Activated CD8-positive, alpha-beta T cell treated with anti-CD3 and anti-CD28 coated beads for 36 hours (primary cell): Measurements from ENCODE around the gene KCNN2. TPM values are rescaled to one million over a fixed set of nuclear protein-coding genes. Genes with fewer than 3 reads are reported as not detected.

Experiments
- ATAC-seq: fragments of 200-7000 bp; cut with Tn5 transposase; one replicate; pipeline ENCODE4 v1.10.0; 2021; ENCODE audit warnings: mild to moderate bottlenecking, moderate library complexity
- CTCF ChIA-PET: fragments of 350-600 bp; sonication (Branson Sonifier 250); formaldehyde crosslinking; loops from one replicate; lab custom pipeline; 2021; ENCODE audit warnings: antibody characterized with exemption; lab: Charles Lee
- POLR2A ChIA-PET: fragments of 350-600 bp; sonication (Branson Sonifier 250); formaldehyde crosslinking; loops from one replicate; lab custom pipeline; 2021; ENCODE audit warnings: antibody characterized with exemption; lab: Charles Lee
- DNase-seq: peaks from one replicate; pipeline ENCODE4 v3.0.0-alpha.2; 2020
- H3K27ac Mint-ChIP-seq: one replicate; pipeline ENCODE4 v1.8.0; 2021; ENCODE audit warnings: mild to moderate bottlenecking, mixed read lengths
- H3K27me3 Mint-ChIP-seq: one replicate; pipeline ENCODE4 v1.8.0; 2021; ENCODE audit warnings: mixed read lengths
- H3K36me3 Mint-ChIP-seq: one replicate; pipeline ENCODE4 v1.8.0; 2021; ENCODE audit warnings: low read depth, mixed read lengths
- H3K4me1 Mint-ChIP-seq: one replicate; pipeline ENCODE4 v1.8.0; 2021; ENCODE audit warnings: low read depth, mixed read lengths
- H3K4me3 Mint-ChIP-seq: one replicate; pipeline ENCODE4 v1.8.0; 2021; ENCODE audit warnings: mild to moderate bottlenecking, moderate library complexity, mixed read lengths
- H3K9me3 Mint-ChIP-seq: one replicate; pipeline ENCODE4 v1.8.0; 2021; ENCODE audit warnings: mixed read lengths
- intact Hi-C: fragments of 100-400 bp; cut with micrococcal nuclease; formaldehyde crosslinking; loops from one replicate; pipeline ENCODE4 v1.10.0; 2022
- total RNA-seq, 2 experiments: library from RNA; stranded (reverse); gene quantifications; one replicate each; pipeline ENCODE4 v1.2.3, GENCODE V29; 2021
- TF ChIP-seq, protein P1 (sequence below): fragments of 200-600 bp; IDR thresholded peaks from one replicate; pipeline ENCODE4 v1.8.0; 2022; ENCODE audit warnings: antibody characterized with exemption, mild to moderate bottlenecking

KCNN2 gene
- total RNA-seq: not detected

DNA sequence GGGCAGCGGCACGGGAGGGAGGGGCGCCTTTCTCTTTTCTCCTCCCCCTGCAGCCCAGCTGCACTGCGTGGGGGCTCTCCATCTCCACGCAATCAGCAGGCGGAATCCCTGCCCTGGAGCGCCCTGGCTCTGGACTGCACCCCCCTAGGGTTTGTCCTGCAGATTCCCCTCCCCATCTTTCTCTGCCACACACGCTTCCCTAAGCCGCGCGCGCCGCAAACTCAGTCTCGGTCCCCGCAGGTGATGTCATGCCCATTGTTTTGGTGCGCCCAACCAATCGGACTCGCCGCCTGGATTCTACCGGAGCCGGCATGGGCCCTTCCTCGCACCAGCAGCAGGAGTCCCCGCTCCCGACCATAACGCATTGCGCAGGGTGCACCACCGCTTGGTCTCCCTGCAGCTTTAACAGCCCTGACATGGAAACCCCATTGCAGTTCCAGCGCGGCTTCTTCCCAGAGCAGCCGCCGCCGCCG is at the start of gene KCNN2:
Gene KCNN2 (plus strand): TSS at position 347 of the 473 bp plus-strand sequence. CDS start 70 bp downstream, at position 417.
- Mint-ChIP-seq H3K4me3 (peak within 1 kb of the TSS; percentile 53), H3K27ac (no peak within 1 kb of the TSS), H3K4me1 (peaks cover 3% of the 10 kb centered on the region), H3K9me3 (peaks cover 3% of the 10 kb centered on the region), H3K36me3 (peaks cover 2% of the 10 kb centered on the region), H3K27me3 (peaks cover 48% of the 10 kb centered on the region)
- intact Hi-C loops: no loop called here
- DNase-seq: peak; percentile 22
- ChIA-PET POLR2A (no interaction called here), CTCF (no interaction called here)
- peak; percentile 10 for ATAC-seq
- TF ChIP-seq, protein P1, sequence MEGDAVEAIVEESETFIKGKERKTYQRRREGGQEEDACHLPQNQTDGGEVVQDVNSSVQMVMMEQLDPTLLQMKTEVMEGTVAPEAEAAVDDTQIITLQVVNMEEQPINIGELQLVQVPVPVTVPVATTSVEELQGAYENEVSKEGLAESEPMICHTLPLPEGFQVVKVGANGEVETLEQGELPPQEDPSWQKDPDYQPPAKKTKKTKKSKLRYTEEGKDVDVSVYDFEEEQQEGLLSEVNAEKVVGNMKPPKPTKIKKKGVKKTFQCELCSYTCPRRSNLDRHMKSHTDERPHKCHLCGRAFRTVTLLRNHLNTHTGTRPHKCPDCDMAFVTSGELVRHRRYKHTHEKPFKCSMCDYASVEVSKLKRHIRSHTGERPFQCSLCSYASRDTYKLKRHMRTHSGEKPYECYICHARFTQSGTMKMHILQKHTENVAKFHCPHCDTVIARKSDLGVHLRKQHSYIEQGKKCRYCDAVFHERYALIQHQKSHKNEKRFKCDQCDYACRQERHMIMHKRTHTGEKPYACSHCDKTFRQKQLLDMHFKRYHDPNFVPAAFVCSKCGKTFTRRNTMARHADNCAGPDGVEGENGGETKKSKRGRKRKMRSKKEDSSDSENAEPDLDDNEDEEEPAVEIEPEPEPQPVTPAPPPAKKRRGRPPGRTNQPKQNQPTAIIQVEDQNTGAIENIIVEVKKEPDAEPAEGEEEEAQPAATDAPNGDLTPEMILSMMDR: no peak

DNA sequence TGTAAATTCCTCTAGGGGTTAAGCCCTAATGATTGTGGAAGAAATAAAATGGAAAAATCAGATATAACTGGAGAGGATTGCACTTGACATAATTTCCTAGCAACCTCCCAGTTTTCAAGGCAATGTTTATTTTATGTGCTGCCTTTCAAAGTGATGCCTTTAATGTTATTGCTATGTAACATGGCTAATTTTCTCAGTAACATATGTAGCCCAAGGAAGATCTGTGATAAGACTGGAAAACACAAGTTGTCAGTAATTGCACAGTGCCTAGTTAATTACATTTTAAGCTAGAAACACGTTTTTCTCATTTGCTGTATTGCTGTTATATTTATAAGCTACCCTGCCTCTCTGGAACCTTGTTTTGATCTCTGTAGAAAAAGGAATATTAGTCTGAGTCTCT is 49.2 kb upstream of the KCNN2 start:
- no peak overlapping the region for H3K4me3 Mint-ChIP-seq
- intact Hi-C loops: no loop called here
- no peaks in the 10 kb centered on the region for H3K27me3 Mint-ChIP-seq
- no peak overlapping the region for H3K27ac Mint-ChIP-seq
- no peaks in the 10 kb centered on the region for H3K9me3 Mint-ChIP-seq
- no peaks in the 10 kb centered on the region for H3K36me3 Mint-ChIP-seq
- TF ChIP-seq, protein P1: no peak
- ATAC-seq (no peak), DNase-seq (no peak)
- ChIA-PET CTCF (no interaction called here), POLR2A (no interaction called here)
- no peaks in the 10 kb centered on the region for H3K4me1 Mint-ChIP-seq

DNA sequence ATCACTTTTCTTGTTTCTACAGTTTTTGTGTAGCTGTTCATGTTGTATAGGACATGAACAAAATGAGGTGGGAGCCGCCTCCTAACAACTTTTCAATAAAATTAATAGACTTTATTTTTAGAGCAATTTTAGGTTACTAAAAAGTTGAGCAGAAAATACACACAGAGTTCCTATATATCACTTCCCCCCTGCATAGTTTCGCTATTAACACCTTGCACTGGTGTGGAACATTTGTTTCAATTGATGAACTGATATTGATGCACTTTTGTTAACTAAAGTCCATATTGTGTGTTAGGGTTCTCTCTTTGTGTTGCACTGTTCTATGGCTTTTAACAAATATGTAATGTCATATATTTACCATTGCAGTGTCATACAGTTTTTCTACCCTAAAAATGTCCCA is 47.8 kb upstream of the KCNN2 start:
- TF ChIP-seq, protein P1: no peak
- Mint-ChIP-seq H3K27me3 (no peaks in the 10 kb centered on the region), H3K9me3 (no peaks in the 10 kb centered on the region), H3K36me3 (no peaks in the 10 kb centered on the region), H3K27ac (no peak overlapping the region), H3K4me3 (no peak overlapping the region), H3K4me1 (no peaks in the 10 kb centered on the region)
- ATAC-seq (no peak), DNase-seq (no peak)
- intact Hi-C loops: no loop called here
- CTCF ChIA-PET: no interaction called here
- POLR2A ChIA-PET: no interaction called here

DNA sequence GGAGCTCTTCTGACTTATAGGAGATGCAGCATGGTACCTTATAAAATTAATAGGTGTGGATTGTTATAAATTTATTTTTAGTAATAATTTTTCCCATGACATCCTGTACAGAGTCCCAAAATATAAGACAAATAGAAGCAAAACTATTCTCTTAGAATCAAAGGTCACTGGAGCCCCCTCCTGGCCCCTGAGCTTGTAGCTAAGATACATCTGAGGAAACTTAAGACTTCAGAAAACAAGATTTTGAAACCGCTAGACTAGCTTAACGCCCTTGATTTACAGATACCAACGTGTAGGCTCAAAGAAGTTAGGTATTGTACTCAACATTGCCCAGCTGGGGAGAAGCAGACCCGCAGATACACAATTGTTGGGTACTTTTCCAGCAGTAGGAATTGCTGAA is 45.7 kb upstream of the KCNN2 start:
- ChIA-PET POLR2A (no interaction called here), CTCF (interaction anchor here (1.0 kb wide), 1 partner anchor 636 kb away, joined by 3 read pairs; no protein-coding TSS in a partner anchor)
- no peak overlapping the region for H3K27ac Mint-ChIP-seq
- H3K9me3 Mint-ChIP-seq: no peaks in the 10 kb centered on the region
- TF ChIP-seq, protein P1: no peak
- H3K4me3 Mint-ChIP-seq: no peak overlapping the region
- DNase-seq (no peak), ATAC-seq (no peak)
- no peaks in the 10 kb centered on the region for H3K4me1 Mint-ChIP-seq
- H3K27me3 Mint-ChIP-seq: no peaks in the 10 kb centered on the region
- no peaks in the 10 kb centered on the region for H3K36me3 Mint-ChIP-seq
- intact Hi-C loops: no loop called here

DNA sequence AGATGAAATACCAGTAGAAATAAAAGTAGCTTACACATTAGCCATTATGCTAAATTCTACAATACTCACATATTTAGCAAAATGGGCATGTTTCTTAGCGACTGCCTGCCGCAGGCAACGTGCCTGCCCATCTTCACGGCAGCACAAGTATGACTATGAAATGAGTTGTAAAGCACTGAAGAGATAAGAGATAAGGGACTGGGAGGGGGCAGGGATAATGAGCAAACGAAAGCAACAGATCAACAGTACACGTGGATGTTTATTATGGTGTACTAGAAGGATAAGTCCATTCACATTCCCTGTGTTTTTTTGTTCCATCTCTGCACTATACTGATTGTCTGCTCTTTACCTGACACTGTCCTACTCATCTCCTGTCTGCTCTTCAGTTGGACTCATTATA is 44.1 kb upstream of the KCNN2 start:
- ChIA-PET CTCF (no interaction called here), POLR2A (no interaction called here)
- no peak for DNase-seq
- H3K27ac Mint-ChIP-seq: no peak overlapping the region
- no peaks in the 10 kb centered on the region for H3K36me3 Mint-ChIP-seq
- no peaks in the 10 kb centered on the region for H3K9me3 Mint-ChIP-seq
- intact Hi-C loops: no loop called here
- H3K4me1 Mint-ChIP-seq: no peaks in the 10 kb centered on the region
- no peak overlapping the region for H3K4me3 Mint-ChIP-seq
- TF ChIP-seq, protein P1: no peak
- H3K27me3 Mint-ChIP-seq: no peaks in the 10 kb centered on the region
- ATAC-seq: no peak
